Body of pancreas (tissue), 4 donors: Measurements from ENCODE around the gene IL21. TPM values are rescaled to one million over a fixed set of nuclear protein-coding genes. Genes with fewer than 3 reads are reported as not detected.

Source experiments
- ATAC-seq: fragments of 150-250 bp; one replicate; pipeline ENCODE4 v1.9.1; 2016
- DNase-seq, 4 donors: peaks; one replicate each; pipeline ENCODE4 v3.0.0-alpha.2; 2019
- H3K27ac ChIP-seq, 4 donors: fragments of 200-600 bp; sonication (generic); 1 replicate in 3 of 4; 2 replicates in 1 of 4; pipeline versions ENCODE4 v1.5.1 to v1.6.1; 2016 to 2019; ENCODE audit warnings: mild to moderate bottlenecking in 1 of 4, mixed read lengths in 1 of 4, moderate library complexity in 1 of 4
- H3K27me3 ChIP-seq, 2 donors: fragments of 200-600 bp; sonication (generic); one replicate each; pipeline ENCODE4 v1.6.0; 2016; ENCODE audit warnings: mild to moderate bottlenecking in 1 of 2
- H3K36me3 ChIP-seq, 2 donors: fragments of 200-600 bp; sonication (generic); replicated peaks in 1 of 2; 2 replicates each; pipeline ENCODE4 v1.5.1; 2016; ENCODE audit warnings: low read depth in 2 of 2; ENCODE audit not compliant: insufficient read depth in 1 of 2
- H3K4me1 ChIP-seq: fragments of 200-600 bp; sonication (generic); one replicate; pipeline ENCODE4 v1.6.0; 2016
- H3K4me3 ChIP-seq, 2 donors: fragments of 200-600 bp; sonication (generic); 1 replicate in 1 of 2; 2 replicates in 1 of 2; pipeline ENCODE4 v1.5.1; 2016 to 2019
- H3K9me3 ChIP-seq, 3 donors: fragments of 200-600 bp; sonication (generic); 1 replicate in 2 of 3; 2 replicates in 1 of 3; pipeline ENCODE4 v1.5.1; 2016
- CTCF ChIP-seq, 7 experiments: fragments of 450-650 bp in 4 of 7; fragments of 200-600 bp in 3 of 7; sonication (generic) in 3 of 7; IDR thresholded peaks; one replicate each; pipeline ENCODE4 v1.5.1; 2016 to 2019; ENCODE audit warnings: antibody characterized with exemption in 7 of 7
- POLR2A ChIP-seq, 3 donors: fragments of 450-650 bp; IDR thresholded peaks; one replicate each; pipeline ENCODE4 v1.6.1; 2016; ENCODE audit warnings: antibody characterized with exemption in 3 of 3, mild to moderate bottlenecking in 2 of 3
- WGBS, 2 donors: methylation state at CpG; one replicate each; pipeline ENCODE4 v1.1.5; 2017; 5-methylcytosine and 5-hydroxymethylcytosine counted together
- intact Hi-C: fragments of 100-400 bp; cut with DNase I; formaldehyde crosslinking; loops from one replicate; pipeline ENCODE4 v1.15.1; 2023
- total RNA-seq, 2 donors: library from RNA; depleted of rRNA; stranded (reverse); fragments of >200 nt; gene quantifications; one replicate each; pipeline ENCODE4 v1.1.0, GENCODE V29; 2016

IL21 gene
- total RNA-seq, 2 donors from 2014 or later = not detected

DNA sequence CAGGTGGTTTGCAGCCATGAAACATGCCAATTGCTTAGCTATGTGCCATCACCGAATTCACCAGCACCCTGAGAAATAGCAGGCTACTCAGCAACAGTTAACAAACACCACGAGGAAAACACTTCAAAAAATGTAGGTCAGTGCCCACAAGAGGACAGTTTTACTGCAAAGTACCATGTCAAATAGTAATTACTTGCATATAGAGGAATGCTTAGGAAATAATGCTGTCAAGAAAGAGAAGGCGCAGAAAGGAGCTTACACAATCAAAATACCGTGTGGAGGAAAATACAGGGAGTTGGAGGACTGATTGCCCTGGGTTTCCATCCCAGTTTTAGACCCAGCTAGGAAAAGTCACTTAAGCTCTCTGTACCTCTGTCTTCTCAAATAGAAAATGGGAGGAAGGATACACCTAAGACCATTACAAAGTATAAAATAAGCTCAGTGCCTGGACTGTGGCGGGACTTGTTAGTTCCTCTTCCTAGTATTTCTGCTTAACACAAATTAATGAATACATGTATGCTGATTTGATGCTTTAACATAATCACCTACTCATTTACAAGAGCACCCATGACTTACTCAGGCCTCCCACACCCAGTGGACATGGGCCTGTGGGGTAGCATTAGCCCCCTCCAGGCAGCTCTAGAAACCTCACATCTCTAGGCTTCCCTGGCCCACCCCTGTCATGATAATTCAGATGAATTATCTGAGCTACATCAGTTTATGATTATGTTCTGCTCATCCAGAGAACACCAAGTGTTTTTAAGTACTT lies 44.5 kb upstream of the IL21 start:
- DNase-seq (no peak), ATAC-seq (no peak)
- Histone ChIP-seq H3K9me3 (no peaks in the 10 kb centered on the region), H3K36me3 (no peaks in the 10 kb centered on the region), H3K4me1 (no peaks in the 10 kb centered on the region), H3K4me3 (no peak overlapping the region), H3K27me3 (no peaks in the 10 kb centered on the region), H3K27ac (no peak overlapping the region)
- intact Hi-C loops = no loop called here
- WGBS, 2 donors = 65 to 74% methylated on average over 5 of the region's 5 CpGs
- TF ChIP-seq POLR2A (IDR thresholded peaks at IDR 0.05) (no peak), CTCF (IDR thresholded peaks at IDR 0.05) (no peak)

DNA sequence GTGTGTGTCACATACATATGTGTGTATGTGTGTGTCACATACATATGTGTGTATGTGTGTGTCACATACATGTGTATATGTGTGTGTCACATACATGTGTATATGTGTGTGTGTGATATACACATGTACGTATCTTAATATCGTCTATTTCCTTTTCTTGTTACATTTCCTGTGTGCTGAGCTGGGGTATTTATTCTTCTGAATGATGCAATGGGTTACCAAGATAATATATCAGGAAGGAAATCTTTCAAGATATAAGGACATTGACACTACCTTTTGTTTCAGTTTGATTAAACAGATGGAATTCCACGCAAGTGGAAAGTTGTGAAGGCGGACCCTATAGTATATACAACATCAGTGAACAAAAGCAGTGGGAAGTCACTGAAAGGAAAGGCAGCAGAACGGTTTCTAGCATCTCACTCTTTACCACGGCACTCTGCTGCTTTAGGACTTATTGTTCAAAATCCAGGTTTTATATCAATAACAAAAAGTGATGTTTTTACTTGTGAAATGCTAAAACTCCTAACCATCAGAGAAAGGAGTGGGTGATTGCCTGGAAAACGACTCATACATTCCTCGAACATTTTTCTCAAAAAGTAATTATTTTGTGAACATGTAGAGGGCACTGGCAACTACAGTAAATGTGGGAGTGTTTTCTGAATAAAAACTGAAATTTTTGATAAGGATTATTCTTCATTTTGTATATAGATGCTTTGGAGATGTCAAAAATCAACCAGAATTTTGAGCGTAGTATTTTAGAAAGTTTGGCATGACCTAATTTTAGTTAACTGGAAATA lies 43.1 kb upstream of the IL21 start:
- Histone ChIP-seq H3K27ac (no peak overlapping the region), H3K4me3 (no peak overlapping the region), H3K9me3 (no peaks in the 10 kb centered on the region), H3K36me3 (no peaks in the 10 kb centered on the region), H3K27me3 (no peaks in the 10 kb centered on the region), H3K4me1 (no peaks in the 10 kb centered on the region)
- ATAC-seq (no peak), DNase-seq (no peak)
- TF ChIP-seq POLR2A (IDR thresholded peaks at IDR 0.05) = no peak
- TF ChIP-seq CTCF (IDR thresholded peaks at IDR 0.05) = no peak
- 56 to 64% methylated on average over 9 of the region's 9 CpGs for WGBS, 2 donors
- intact Hi-C loops = no loop called here

DNA sequence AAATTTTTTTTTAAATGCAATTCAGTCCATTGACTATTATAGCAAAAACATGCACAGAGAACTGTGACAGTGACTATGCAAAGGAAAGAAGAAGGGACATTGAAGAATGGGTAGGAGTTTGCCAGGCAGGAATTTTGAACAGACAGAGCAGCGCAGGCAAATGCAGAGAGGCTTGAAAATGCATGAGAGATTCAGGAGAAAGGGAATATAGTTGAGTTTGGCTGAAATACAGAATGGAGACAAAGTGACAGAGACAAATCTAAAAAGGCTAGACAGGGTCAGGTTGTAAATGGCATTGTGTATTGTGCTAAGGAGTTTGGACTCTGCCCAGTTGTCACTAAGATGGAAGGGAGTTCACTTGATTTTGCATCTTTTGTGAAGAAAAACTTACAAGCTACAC lies 42.4 kb upstream of the IL21 start:
- no peak for DNase-seq
- H3K4me1 ChIP-seq = no peaks in the 10 kb centered on the region
- H3K27ac ChIP-seq = no peak overlapping the region
- no peak for TF ChIP-seq CTCF (IDR thresholded peaks at IDR 0.05)
- no peak for TF ChIP-seq POLR2A (IDR thresholded peaks at IDR 0.05)
- no peaks in the 10 kb centered on the region for H3K27me3 ChIP-seq
- no peak for ATAC-seq
- intact Hi-C loops = no loop called here
- WGBS, 2 donors = 45 to 52% methylated on average over 1 of the region's 1 CpG
- no peaks in the 10 kb centered on the region for H3K36me3 ChIP-seq
- H3K4me3 ChIP-seq = no peak overlapping the region
- no peaks in the 10 kb centered on the region for H3K9me3 ChIP-seq

DNA sequence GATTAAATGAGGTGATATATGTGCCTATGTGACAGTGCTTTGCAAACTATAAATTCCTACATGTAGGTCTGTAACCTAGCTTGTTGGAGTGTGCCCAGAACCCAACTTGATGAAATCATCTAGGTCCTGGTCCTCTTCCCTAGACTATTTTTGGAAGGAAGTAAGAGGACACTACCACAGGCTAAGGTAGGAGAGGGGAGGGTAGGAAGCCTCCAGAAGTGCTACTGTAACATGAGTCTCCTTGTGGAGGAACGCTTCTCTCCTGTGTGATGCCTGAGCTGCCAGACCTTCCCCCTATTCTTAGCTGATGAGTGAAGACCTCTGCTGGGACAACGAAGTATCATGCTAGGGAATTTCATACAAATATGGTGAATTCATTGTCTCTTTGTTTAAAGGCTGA lies 41.8 kb upstream of the IL21 start:
- intact Hi-C loops = no loop called here
- no peaks in the 10 kb centered on the region for H3K27me3 ChIP-seq
- no peaks in the 10 kb centered on the region for H3K4me1 ChIP-seq
- H3K27ac ChIP-seq = no peak overlapping the region
- no peaks in the 10 kb centered on the region for H3K9me3 ChIP-seq
- H3K4me3 ChIP-seq = no peak overlapping the region
- TF ChIP-seq POLR2A (IDR thresholded peaks at IDR 0.05) (no peak), CTCF (IDR thresholded peaks at IDR 0.05) (no peak)
- H3K36me3 ChIP-seq = no peaks in the 10 kb centered on the region
- DNase-seq (no peak), ATAC-seq (no peak)
- WGBS, 2 donors = 28 to 51% methylated on average over 2 of the region's 2 CpGs
